PFSK-1 (cell line): Measurements from ENCODE around the gene CRKL.

ENCODE experiments used
- POLR2AphosphoS5 ChIP-seq: IDR thresholded peaks from 2 replicates; pipeline ENCODE4 v1.6.1; 2012; ENCODE audit warnings: low read depth, mild to moderate bottlenecking, control low read depth, low read length, moderate library complexity
- SIN3A ChIP-seq: IDR thresholded peaks from 2 replicates; pipeline ENCODE4 v1.6.1; 2012; ENCODE audit warnings: mild to moderate bottlenecking, low read length, moderate library complexity, borderline replicate concordance; ENCODE audit not compliant: insufficient read depth
- TF ChIP-seq, protein P1 (sequence below), 2 experiments: IDR thresholded peaks; 2 replicates each; pipeline versions ENCODE4 v1.6.1 to v1.8.0; 2011 to 2012; ENCODE audit warnings: low read depth in 2 of 2, low read length in 2 of 2, control low read depth in 1 of 2, inconsistent platforms in 1 of 2, mild to moderate bottlenecking in 1 of 2, moderate library complexity in 1 of 2; ENCODE audit not compliant: insufficient read depth in 1 of 2

- TF ChIP-seq POLR2AphosphoS5 (no peak), SIN3A (no peak)
- TF ChIP-seq, protein P1, sequence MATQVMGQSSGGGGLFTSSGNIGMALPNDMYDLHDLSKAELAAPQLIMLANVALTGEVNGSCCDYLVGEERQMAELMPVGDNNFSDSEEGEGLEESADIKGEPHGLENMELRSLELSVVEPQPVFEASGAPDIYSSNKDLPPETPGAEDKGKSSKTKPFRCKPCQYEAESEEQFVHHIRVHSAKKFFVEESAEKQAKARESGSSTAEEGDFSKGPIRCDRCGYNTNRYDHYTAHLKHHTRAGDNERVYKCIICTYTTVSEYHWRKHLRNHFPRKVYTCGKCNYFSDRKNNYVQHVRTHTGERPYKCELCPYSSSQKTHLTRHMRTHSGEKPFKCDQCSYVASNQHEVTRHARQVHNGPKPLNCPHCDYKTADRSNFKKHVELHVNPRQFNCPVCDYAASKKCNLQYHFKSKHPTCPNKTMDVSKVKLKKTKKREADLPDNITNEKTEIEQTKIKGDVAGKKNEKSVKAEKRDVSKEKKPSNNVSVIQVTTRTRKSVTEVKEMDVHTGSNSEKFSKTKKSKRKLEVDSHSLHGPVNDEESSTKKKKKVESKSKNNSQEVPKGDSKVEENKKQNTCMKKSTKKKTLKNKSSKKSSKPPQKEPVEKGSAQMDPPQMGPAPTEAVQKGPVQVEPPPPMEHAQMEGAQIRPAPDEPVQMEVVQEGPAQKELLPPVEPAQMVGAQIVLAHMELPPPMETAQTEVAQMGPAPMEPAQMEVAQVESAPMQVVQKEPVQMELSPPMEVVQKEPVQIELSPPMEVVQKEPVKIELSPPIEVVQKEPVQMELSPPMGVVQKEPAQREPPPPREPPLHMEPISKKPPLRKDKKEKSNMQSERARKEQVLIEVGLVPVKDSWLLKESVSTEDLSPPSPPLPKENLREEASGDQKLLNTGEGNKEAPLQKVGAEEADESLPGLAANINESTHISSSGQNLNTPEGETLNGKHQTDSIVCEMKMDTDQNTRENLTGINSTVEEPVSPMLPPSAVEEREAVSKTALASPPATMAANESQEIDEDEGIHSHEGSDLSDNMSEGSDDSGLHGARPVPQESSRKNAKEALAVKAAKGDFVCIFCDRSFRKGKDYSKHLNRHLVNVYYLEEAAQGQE (IDR thresholded peaks at IDR 0.05; ENCODE audit: insufficient read depth in 1 of 2, low read depth in 2 of 2, low read length in 2 of 2): no peak
Measured at GRCh38 chr22:20946080-20946986, 29.1 kb downstream of the CRKL start.
